ENCODE measurements around the gene C4orf46. TPM values are rescaled to one million over a fixed set of nuclear protein-coding genes. Genes with fewer than 3 reads are reported as not detected.
"Not testable (repeated sequence)": the region's sequence is repeated elsewhere in the genome, so short reads cannot be mapped to it uniquely, and the experiment has no call there.

C4orf46 gene
- total RNA-seq, 1 experiment from 2014 or later, result 9.6 TPM

DNA sequence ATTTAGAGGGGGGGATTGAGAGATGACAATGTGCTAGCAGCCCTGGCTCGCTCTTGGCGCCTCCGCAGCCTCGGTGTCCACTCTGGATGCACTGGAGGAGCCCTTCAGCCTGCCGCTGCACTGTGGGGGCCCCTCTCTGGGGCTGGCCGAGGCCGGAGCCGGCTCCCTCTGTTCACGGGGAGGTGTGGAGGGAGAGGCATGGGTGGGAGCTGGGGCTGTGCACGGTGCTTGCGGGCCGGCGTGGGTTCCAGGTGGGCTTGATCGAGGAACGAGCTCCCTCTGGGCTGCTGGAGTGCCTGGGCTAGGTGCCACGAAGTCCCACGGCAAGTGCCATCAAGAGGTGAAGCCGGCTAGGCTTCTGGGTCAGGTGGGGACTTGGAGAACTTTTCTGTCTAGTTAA lies 6.9 kb downstream of the C4orf46 start:
- Mint-ChIP-seq H3K4me1 (ENCODE audit: low read depth, unreplicated experiment) (no peaks in the 10 kb centered on the region), H3K36me3 (ENCODE audit: insufficient read depth, unreplicated experiment) (no peaks in the 10 kb centered on the region), H3K27ac (ENCODE audit: unreplicated experiment) (no peak overlapping the region), H3K9me3 (ENCODE audit: low read depth, unreplicated experiment) (no peaks in the 10 kb centered on the region), H3K4me3 (ENCODE audit: low read depth, unreplicated experiment) (no peak overlapping the region), H3K27me3 (ENCODE audit: unreplicated experiment) (no peaks in the 10 kb centered on the region)
- BruUV-seq (replicated peaks), result no TSS peak
- DNase-seq, result no peak
- no peak for TF ChIP-seq CTCF (IDR thresholded peaks at IDR 0.05; ENCODE audit: unreplicated experiment)
- CTCF ChIA-PET, result no interaction called here
- intact Hi-C loops (cut with micrococcal nuclease; ENCODE audit: unreplicated experiment), result no loop called here

- H3K4me1 Mint-ChIP-seq (ENCODE audit: low read depth, unreplicated experiment); CTCF ChIA-PET; H3K36me3 Mint-ChIP-seq (ENCODE audit: insufficient read depth, unreplicated experiment); intact Hi-C loops (cut with micrococcal nuclease; ENCODE audit: unreplicated experiment); BruUV-seq (replicated peaks); H3K27me3 Mint-ChIP-seq (ENCODE audit: unreplicated experiment); H3K9me3 Mint-ChIP-seq (ENCODE audit: low read depth, unreplicated experiment); H3K27ac Mint-ChIP-seq (ENCODE audit: unreplicated experiment); DNase-seq; H3K4me3 Mint-ChIP-seq (ENCODE audit: low read depth, unreplicated experiment): not testable (repeated sequence)
Measured at GRCh38 chr4:158663707-158664625, 7.7 kb downstream of the C4orf46 start.

DNA sequence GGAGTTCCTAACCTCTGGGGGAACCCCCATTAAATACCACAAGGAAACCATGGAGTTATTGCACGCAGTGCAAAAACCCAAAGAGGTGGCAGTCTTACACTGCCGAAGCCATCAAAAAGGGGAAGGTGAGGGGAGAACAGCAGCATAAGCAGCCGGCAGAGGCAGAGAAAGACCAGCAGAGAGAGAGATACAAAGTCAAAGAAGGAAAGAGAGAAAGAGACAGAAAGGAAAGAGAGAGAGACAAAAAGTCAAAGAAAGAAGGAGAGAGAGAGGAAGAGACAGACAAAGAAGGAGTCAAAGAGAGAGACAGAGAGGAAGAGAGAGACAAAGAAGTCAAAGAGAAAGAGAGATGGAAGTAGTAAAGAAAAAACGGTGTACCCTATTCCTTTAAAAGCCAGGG lies 8.4 kb downstream of the C4orf46 start:
- H3K27me3 Mint-ChIP-seq (ENCODE audit: unreplicated experiment), result peaks cover 12% of the 10 kb centered on the region
- intact Hi-C loops (cut with micrococcal nuclease; ENCODE audit: unreplicated experiment); H3K4me3 Mint-ChIP-seq (ENCODE audit: low read depth, unreplicated experiment); DNase-seq; CTCF ChIA-PET; H3K9me3 Mint-ChIP-seq (ENCODE audit: low read depth, unreplicated experiment); H3K27ac Mint-ChIP-seq (ENCODE audit: unreplicated experiment); H3K4me1 Mint-ChIP-seq (ENCODE audit: low read depth, unreplicated experiment); BruUV-seq (replicated peaks); H3K36me3 Mint-ChIP-seq (ENCODE audit: insufficient read depth, unreplicated experiment): not testable (repeated sequence)

GRCh38 chr4:158657291-158657690 lies 14.4 kb downstream of the C4orf46 start:
- CTCF ChIA-PET, result no interaction called here

DNA sequence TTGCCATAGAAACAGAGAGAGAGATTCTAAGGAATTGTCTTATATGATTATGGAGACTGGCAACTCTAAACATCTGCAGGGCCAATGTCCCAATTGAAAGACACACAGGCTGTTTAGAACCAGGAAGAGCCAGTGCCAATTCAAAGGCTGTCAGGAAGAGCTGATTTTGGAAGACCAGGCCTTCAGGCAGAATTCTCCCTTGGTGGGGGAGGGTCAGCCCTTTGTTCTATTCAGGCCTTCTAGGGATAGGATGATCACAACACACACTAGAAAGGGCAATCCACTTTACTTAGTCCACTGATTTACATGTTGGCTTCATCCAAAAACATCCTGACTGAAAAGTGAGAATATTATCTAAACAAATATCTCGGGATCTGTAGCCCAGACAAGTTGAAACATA lies 15.2 kb downstream of the C4orf46 start:
- intact Hi-C loops (cut with micrococcal nuclease; ENCODE audit: unreplicated experiment), result no loop called here
- no peak for DNase-seq
- Mint-ChIP-seq H3K9me3 (ENCODE audit: low read depth, unreplicated experiment) (no peaks in the 10 kb centered on the region), H3K4me3 (ENCODE audit: low read depth, unreplicated experiment) (no peak overlapping the region), H3K4me1 (ENCODE audit: low read depth, unreplicated experiment) (no peaks in the 10 kb centered on the region), H3K27ac (ENCODE audit: unreplicated experiment) (no peak overlapping the region), H3K36me3 (ENCODE audit: insufficient read depth, unreplicated experiment) (no peaks in the 10 kb centered on the region), H3K27me3 (ENCODE audit: unreplicated experiment) (peaks cover 12% of the 10 kb centered on the region)
- no peak for TF ChIP-seq CTCF (IDR thresholded peaks at IDR 0.05; ENCODE audit: unreplicated experiment)
- CTCF ChIA-PET, result no interaction called here
- BruUV-seq (replicated peaks), result no TSS peak

More at GRCh38 chr4:158657291-158657690, 14.4 kb downstream of the C4orf46 start:
- Mint-ChIP-seq H3K27ac (ENCODE audit: unreplicated experiment) (no peak overlapping the region), H3K9me3 (ENCODE audit: low read depth, unreplicated experiment) (no peaks in the 10 kb centered on the region), H3K4me1 (ENCODE audit: low read depth, unreplicated experiment) (no peaks in the 10 kb centered on the region), H3K27me3 (ENCODE audit: unreplicated experiment) (peaks cover 12% of the 10 kb centered on the region), H3K4me3 (ENCODE audit: low read depth, unreplicated experiment) (no peak overlapping the region), H3K36me3 (ENCODE audit: insufficient read depth, unreplicated experiment) (no peaks in the 10 kb centered on the region)
- intact Hi-C loops (cut with micrococcal nuclease; ENCODE audit: unreplicated experiment), result no loop called here
- DNase-seq, result no peak
- no TSS peak for BruUV-seq (replicated peaks)
- TF ChIP-seq CTCF (IDR thresholded peaks at IDR 0.05; ENCODE audit: unreplicated experiment), result no peak
